Lung (tissue), 12 donors: ENCODE data around the gene MRPS16. TPM values are rescaled to one million over a fixed set of nuclear protein-coding genes. Genes with fewer than 3 reads are reported as not detected.

Experiments used
- ATAC-seq: fragments of 200-7000 bp; cut with Tn5 transposase; one replicate; pipeline ENCODE4 v1.9.1; 2020; ENCODE audit warnings: moderate number of reproducible peaks; ENCODE audit not compliant: insufficient read depth, low FRiP score
- DNase-seq, 3 donors: peaks; one replicate each; pipeline ENCODE4 v3.0.0-alpha.2; 2013 to 2017
- H3K27ac ChIP-seq, 2 donors: one replicate each; pipeline ENCODE4 v1.5.1; 2013; ENCODE audit warnings: mild to moderate bottlenecking in 2 of 2, moderate library complexity in 2 of 2, control low read depth in 1 of 2, inconsistent platforms in 1 of 2, low read depth in 1 of 2, low read length in 1 of 2
- H3K27me3 ChIP-seq, 3 donors: one replicate each; pipeline ENCODE4 v1.5.1; 2013; ENCODE audit warnings: low read length in 2 of 3; ENCODE audit not compliant: control insufficient read depth in 3 of 3, insufficient read depth in 3 of 3
- H3K36me3 ChIP-seq, 4 donors: one replicate each; pipeline ENCODE4 v1.5.1; 2013; ENCODE audit warnings: low read length in 4 of 4, mild to moderate bottlenecking in 1 of 4, moderate library complexity in 1 of 4; ENCODE audit not compliant: control insufficient read depth in 4 of 4, insufficient read depth in 4 of 4
- H3K4me1 ChIP-seq, 5 donors: one replicate each; pipeline ENCODE4 v1.5.1; 2013; ENCODE audit warnings: low read length in 5 of 5, mild to moderate bottlenecking in 2 of 5, moderate library complexity in 1 of 5; ENCODE audit not compliant: control insufficient read depth in 5 of 5, insufficient read depth in 5 of 5
- H3K4me3 ChIP-seq: one replicate; pipeline ENCODE4 v1.5.1; 2013; ENCODE audit warnings: mild to moderate bottlenecking, control low read depth, moderate library complexity
- H3K9ac ChIP-seq, 2 donors: one replicate each; pipeline ENCODE4 v1.5.1; 2013; ENCODE audit warnings: low read length in 2 of 2, control low read depth in 1 of 2; ENCODE audit not compliant: insufficient read depth in 1 of 2
- H3K9me3 ChIP-seq, 4 donors: one replicate each; pipeline ENCODE4 v1.5.1; 2013; ENCODE audit warnings: low read length in 3 of 4, mild to moderate bottlenecking in 1 of 4, moderate library complexity in 1 of 4; ENCODE audit not compliant: control insufficient read depth in 4 of 4, insufficient read depth in 3 of 4
- CTCF ChIP-seq: IDR thresholded peaks from 2 replicates; pipeline ENCODE4 v1.5.1; 2012; ENCODE audit warnings: mild to moderate bottlenecking; ENCODE audit errors: control extremely low read depth, extremely low read depth
- WGBS, 2 donors: extraction: QIAGEN DNeasy Blood & Tissue Kit; methylation state at CpG; one replicate each; pipeline ENCODE4 v1.1.7; 2013; 5-methylcytosine and 5-hydroxymethylcytosine counted together
- polyA plus RNA-seq, 2 donors: library from polyadenylated mRNA; stranded (reverse); fragments of 200-250 nt; gene quantifications; one replicate each; pipeline ENCODE4 v1.2.1, GENCODE V29; 2013
- total RNA-seq, 2 donors: library from RNA; depleted of rRNA in 1 of 2; stranded (reverse); fragments of >200 nt in 1 of 2; gene quantifications; one replicate each; pipeline ENCODE4 v1.2.1, GENCODE V29; 2014 to 2021
- donor health status: control.
- donor health status: control.
- donor health status: Bipolar disorder and iron deficiency.
- donor health status: healthy.
- donor health status: DM: yes; HTN: yes; CAD: no.

The MRPS16 gene
- total and polyA plus RNA-seq, 4 donors: 32.7 to 96.1 (median 63.4) TPM

DNA sequence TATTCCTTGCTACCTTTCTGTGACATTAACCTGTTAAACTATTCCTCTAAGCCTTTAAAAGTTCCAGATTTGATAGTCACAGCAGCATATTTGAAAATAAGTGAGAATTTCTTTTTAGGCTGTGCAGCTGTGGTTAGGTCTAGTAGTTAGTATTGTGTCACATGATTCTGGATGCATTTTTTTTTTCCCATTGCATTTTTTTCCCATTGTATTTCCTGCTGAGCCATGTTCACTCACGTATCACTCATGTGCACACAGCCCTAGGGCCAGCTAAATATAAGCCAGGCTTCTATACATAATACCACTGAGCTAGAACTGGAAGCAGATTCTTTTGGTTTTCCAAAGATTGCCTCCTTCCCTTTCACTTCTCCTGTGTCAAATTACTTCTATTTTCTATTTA, 42.7 kb downstream of the MRPS16 start:
- Histone ChIP-seq H3K9ac (no peak overlapping the region), H3K4me3 (no peak overlapping the region), H3K36me3 (peaks cover 0 to 8% (median under 1%) of the 10 kb centered on the region in 4 donors), H3K27me3 (no peaks in the 10 kb centered on the region), H3K4me1 (no peaks in the 10 kb centered on the region), H3K27ac (no peak overlapping the region), H3K9me3 (no peaks in the 10 kb centered on the region)
- DNase-seq: peak in 1 of 3 donors; percentile 14
- ATAC-seq: no peak
- 70 to 75% methylated on average over 1 of the region's 1 CpG for whole genome bisulfite sequencing, 2 donors
- TF ChIP-seq CTCF: no peak

DNA sequence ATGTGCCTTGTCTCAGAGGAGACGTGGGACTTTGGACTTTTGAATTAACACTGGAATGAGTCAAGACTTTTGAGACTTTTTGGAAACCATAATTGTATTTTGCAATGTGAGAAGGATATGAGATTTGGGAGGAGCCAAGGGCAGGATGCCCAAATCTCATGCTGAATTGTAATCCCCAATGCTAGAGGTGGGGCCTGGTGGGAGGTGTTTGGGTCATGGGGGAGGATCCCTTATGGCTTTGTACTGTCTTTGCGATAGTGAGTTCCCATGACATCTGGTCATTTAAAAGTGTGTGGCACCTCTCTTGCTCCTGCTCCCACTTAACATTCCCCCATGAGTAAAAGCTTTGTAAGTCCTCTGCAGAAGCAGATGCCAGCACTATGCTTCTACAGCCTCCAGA, 44.6 kb downstream of the MRPS16 start:
- no peak for TF ChIP-seq CTCF
- DNase-seq (peak in 1 of 3 donors; percentile 10), ATAC-seq (no peak)
- Histone ChIP-seq H3K36me3 (peaks cover 0 to 8% (median 1%) of the 10 kb centered on the region in 4 donors), H3K4me3 (no peak overlapping the region), H3K27ac (no peak overlapping the region), H3K27me3 (no peaks in the 10 kb centered on the region), H3K9me3 (no peaks in the 10 kb centered on the region), H3K9ac (no peak overlapping the region), H3K4me1 (no peaks in the 10 kb centered on the region)
- 82 to 89% methylated on average over 2 of the region's 2 CpGs for WGBS, 2 donors

- whole genome bisulfite sequencing, 2 donors: 98 to 99% methylated on average over 5 of the region's 5 CpGs
- Histone ChIP-seq H3K9ac (no peak overlapping the region), H3K27me3 (no peaks in the 10 kb centered on the region), H3K4me3 (no peak overlapping the region), H3K9me3 (no peaks in the 10 kb centered on the region), H3K4me1 (no peaks in the 10 kb centered on the region), H3K27ac (no peak overlapping the region), H3K36me3 (peaks cover 2 to 8% (median 4%) of the 10 kb centered on the region in 4 donors)
- no peak for ATAC-seq
- no peak for DNase-seq
- no peak for TF ChIP-seq CTCF
Measured at GRCh38 chr10:73206385-73206784, 46.1 kb downstream of the MRPS16 start.

GRCh38 chr10:73205890-73206289, 46.6 kb downstream of the MRPS16 start:
- Histone ChIP-seq H3K36me3 (peaks cover 3 to 8% (median 5%) of the 10 kb centered on the region in 4 donors), H3K27ac (no peak overlapping the region), H3K4me3 (no peak overlapping the region), H3K4me1 (no peaks in the 10 kb centered on the region), H3K9ac (no peak overlapping the region), H3K27me3 (no peaks in the 10 kb centered on the region), H3K9me3 (no peaks in the 10 kb centered on the region)
- DNase-seq (no peak), ATAC-seq (no peak)
- 89 to 90% methylated on average over 1 of the region's 1 CpG for WGBS, 2 donors
- no peak for TF ChIP-seq CTCF
